ENCODE results near the gene KCNQ5. TPM values are rescaled to one million over a fixed set of nuclear protein-coding genes. Genes with fewer than 3 reads are reported as not detected.

KCNQ5 gene
- polyA plus RNA-seq, 3 donors: not detected

DNA sequence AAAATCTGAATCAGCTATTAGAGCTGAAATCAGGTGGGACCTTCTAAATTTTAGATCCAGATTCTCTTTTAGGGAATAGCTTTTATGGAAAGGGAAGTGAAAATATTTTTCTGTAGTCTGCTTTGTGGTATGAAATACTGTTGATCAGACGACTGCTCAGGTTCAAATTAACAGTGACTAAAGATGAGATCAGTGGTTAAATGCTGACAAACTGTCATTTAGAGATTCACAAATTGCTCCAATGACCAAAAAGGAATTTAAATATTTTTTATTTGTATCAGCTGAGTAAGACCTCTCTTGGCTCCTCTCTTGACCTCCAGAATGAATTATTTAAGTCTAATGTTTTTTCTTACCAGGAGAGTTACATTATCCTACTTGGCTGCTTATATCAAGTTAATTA, 77.3 kb downstream of the KCNQ5 start:
- TF ChIP-seq, protein P1, sequence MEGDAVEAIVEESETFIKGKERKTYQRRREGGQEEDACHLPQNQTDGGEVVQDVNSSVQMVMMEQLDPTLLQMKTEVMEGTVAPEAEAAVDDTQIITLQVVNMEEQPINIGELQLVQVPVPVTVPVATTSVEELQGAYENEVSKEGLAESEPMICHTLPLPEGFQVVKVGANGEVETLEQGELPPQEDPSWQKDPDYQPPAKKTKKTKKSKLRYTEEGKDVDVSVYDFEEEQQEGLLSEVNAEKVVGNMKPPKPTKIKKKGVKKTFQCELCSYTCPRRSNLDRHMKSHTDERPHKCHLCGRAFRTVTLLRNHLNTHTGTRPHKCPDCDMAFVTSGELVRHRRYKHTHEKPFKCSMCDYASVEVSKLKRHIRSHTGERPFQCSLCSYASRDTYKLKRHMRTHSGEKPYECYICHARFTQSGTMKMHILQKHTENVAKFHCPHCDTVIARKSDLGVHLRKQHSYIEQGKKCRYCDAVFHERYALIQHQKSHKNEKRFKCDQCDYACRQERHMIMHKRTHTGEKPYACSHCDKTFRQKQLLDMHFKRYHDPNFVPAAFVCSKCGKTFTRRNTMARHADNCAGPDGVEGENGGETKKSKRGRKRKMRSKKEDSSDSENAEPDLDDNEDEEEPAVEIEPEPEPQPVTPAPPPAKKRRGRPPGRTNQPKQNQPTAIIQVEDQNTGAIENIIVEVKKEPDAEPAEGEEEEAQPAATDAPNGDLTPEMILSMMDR (IDR thresholded peaks at IDR 0.05): no peak
- H3K4me3 ChIP-seq (replicated peaks in 1 of 3; ENCODE audit: low read depth in 2 of 3, low read length in 3 of 3): no peak overlapping the region
- no peaks in the 10 kb centered on the region for H3K27me3 ChIP-seq (ENCODE audit: control insufficient read depth in 2 of 2, insufficient read depth in 2 of 2, low read length in 2 of 2)
- H3K79me2 ChIP-seq (ENCODE audit: insufficient read depth, low read length): no peaks in the 10 kb centered on the region
- Mint-ChIP-seq H3K27me3 (ENCODE audit: low read depth in 3 of 3) (no peaks in the 10 kb centered on the region), H3K4me3 (no peak overlapping the region), H3K27ac (no peak overlapping the region), H3K9me3 (peaks cover 0 to 3% (median 0%) of the 10 kb centered on the region in 7 donors), H3K36me3 (peaks cover 0 to 1% of the 10 kb centered on the region in 2 donors), H3K4me1 (no peaks in the 10 kb centered on the region)
- no peak overlapping the region for H3K27ac ChIP-seq (ENCODE audit: low read depth in 1 of 2, low read length in 2 of 2)
- H3K36me3 ChIP-seq (replicated peaks in 1 of 2; ENCODE audit: control insufficient read depth in 1 of 2, insufficient read depth in 2 of 2, low read length in 2 of 2): no peaks in the 10 kb centered on the region
- H2AFZ ChIP-seq (ENCODE audit: insufficient read depth, low read depth, low read length, poor library complexity, severe bottlenecking): no peak overlapping the region
- H3K9ac ChIP-seq (ENCODE audit: insufficient read depth, low read length, poor library complexity, severe bottlenecking): no peak overlapping the region
- no peak overlapping the region for H3K4me2 ChIP-seq (replicated peaks; ENCODE audit: extremely low read depth, low read length, poor library complexity, severe bottlenecking)
- intact Hi-C loops (cut with micrococcal nuclease): no loop called here
- H4K20me1 ChIP-seq (ENCODE audit: insufficient read depth, low read length): no peaks in the 10 kb centered on the region
- H3K9me3 ChIP-seq (replicated peaks in 1 of 2; ENCODE audit: control insufficient read depth in 1 of 2, insufficient read depth in 1 of 2, low read length in 2 of 2): no peaks in the 10 kb centered on the region
- no peaks in the 10 kb centered on the region for H3K4me1 ChIP-seq (ENCODE audit: control insufficient read depth in 1 of 2, insufficient read depth in 2 of 2, low read length in 2 of 2)
- DNase-seq: no peak
- WGBS (ENCODE audit: insufficient coverage): 0% methylated on average over 1 of the region's 1 CpG

DNA sequence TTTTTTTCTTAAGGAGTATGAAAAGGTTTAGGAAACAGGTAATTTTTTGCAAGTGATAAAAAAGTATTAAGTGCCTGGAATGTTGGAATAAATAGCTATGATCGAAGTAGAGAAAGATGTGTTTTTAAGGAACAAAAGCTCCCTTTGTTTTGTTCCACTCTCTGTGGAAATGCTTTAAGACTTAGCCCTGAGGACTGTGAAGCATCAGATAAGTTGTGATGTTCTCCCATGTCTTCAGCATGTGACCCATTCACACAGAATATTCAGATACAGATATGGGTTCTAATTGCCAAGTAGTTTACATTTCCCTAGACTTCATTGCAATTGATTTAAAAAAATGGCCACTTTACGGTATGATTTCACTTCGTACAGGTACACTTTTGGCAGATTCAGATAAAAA, 80.6 kb downstream of the KCNQ5 start:
- TF ChIP-seq, protein P1 (IDR thresholded peaks at IDR 0.05): no peak
- no peaks in the 10 kb centered on the region for H3K79me2 ChIP-seq (ENCODE audit: insufficient read depth, low read length)
- H3K27ac Mint-ChIP-seq: no peak overlapping the region
- H3K4me3 ChIP-seq (replicated peaks in 1 of 3; ENCODE audit: low read depth in 2 of 3, low read length in 3 of 3): no peak overlapping the region
- no peaks in the 10 kb centered on the region for H3K36me3 ChIP-seq (replicated peaks in 1 of 2; ENCODE audit: control insufficient read depth in 1 of 2, insufficient read depth in 2 of 2, low read length in 2 of 2)
- intact Hi-C loops (cut with micrococcal nuclease): no loop called here
- no peaks in the 10 kb centered on the region for H3K36me3 Mint-ChIP-seq
- H3K27ac ChIP-seq (ENCODE audit: low read depth in 1 of 2, low read length in 2 of 2): no peak overlapping the region
- H3K4me3 Mint-ChIP-seq: no peak overlapping the region
- 100% methylated on average over 1 of the region's 3 CpGs for WGBS (ENCODE audit: insufficient coverage)
- H3K9me3 ChIP-seq (replicated peaks in 1 of 2; ENCODE audit: control insufficient read depth in 1 of 2, insufficient read depth in 1 of 2, low read length in 2 of 2): no peaks in the 10 kb centered on the region
- H3K27me3 ChIP-seq (ENCODE audit: control insufficient read depth in 2 of 2, insufficient read depth in 2 of 2, low read length in 2 of 2): no peaks in the 10 kb centered on the region
- no peaks in the 10 kb centered on the region for H4K20me1 ChIP-seq (ENCODE audit: insufficient read depth, low read length)
- H2AFZ ChIP-seq (ENCODE audit: insufficient read depth, low read depth, low read length, poor library complexity, severe bottlenecking): no peak overlapping the region
- H3K4me1 Mint-ChIP-seq: no peaks in the 10 kb centered on the region
- no peaks in the 10 kb centered on the region for H3K27me3 Mint-ChIP-seq (ENCODE audit: low read depth in 3 of 3)
- no peak overlapping the region for H3K9ac ChIP-seq (ENCODE audit: insufficient read depth, low read length, poor library complexity, severe bottlenecking)
- H3K9me3 Mint-ChIP-seq: no peaks in the 10 kb centered on the region
- no peak for DNase-seq
- no peak overlapping the region for H3K4me2 ChIP-seq (replicated peaks; ENCODE audit: extremely low read depth, low read length, poor library complexity, severe bottlenecking)
- H3K4me1 ChIP-seq (ENCODE audit: control insufficient read depth in 1 of 2, insufficient read depth in 2 of 2, low read length in 2 of 2): no peaks in the 10 kb centered on the region

All from CD14-positive monocyte (primary cell).